Stimulated activated CD4-positive, alpha-beta T cell treated with anti-CD3 and anti-CD28 coated beads, TNF-alpha, amount 100 ng/mL, for 24 hours (primary cell): ENCODE data around the gene DCXR.
A peak's percentile ranks its signal among the peaks of the same experiment; 100 is the strongest.

Experiments
- DNase-seq, 3 experiments: peaks; one replicate each; pipeline ENCODE4 v3.0.0-alpha.2; 2020; ENCODE audit warnings: low read depth in 3 of 3

Gene DCXR

DNA sequence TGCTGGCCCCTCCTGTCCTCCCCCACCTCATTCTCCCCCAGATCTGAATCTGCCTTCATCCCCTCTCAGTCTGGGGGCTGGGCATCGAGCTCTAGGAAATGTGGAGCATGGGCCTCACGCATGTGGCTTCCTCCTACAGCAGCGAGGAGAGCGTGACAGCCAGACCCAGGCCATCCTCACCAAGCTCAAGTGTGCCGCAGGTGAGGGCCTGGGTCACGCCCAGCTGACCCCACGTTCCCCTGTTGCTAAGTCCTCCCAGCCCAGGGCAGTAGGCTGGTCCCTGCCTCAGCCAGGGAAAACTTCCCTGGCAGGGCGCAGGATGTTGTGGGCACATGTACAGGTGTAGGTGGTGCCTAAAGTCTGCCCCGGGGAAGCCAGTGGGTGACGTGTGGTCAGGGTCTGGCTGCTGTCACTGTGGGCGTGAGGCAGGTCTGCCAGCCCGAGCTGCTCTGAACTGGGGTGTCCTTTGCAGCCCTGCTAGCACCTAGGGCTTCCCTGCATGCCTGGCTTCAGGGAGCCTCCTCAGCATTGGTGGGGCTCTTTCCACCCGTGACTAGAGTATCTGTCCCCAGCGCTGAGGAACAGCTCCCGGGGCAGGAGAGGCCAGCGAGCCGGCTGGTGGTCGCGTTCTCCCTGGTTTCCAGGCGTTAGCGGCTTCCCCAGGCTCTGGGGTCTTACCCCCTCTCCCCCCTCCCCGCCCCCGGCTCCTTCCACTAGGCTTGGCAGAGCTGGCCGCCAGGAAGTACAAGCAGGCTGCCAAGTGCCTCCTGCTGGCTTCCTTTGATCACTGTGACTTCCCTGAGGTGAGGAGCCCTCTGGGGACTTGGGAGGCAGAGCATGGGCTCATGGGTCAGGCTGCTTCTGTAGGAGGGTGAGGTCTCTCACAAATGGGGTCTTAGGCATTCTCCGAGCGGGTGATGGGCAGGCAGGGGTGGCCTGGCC, 17.8 kb upstream of the DCXR start:
- no peak for DNase-seq

DNA sequence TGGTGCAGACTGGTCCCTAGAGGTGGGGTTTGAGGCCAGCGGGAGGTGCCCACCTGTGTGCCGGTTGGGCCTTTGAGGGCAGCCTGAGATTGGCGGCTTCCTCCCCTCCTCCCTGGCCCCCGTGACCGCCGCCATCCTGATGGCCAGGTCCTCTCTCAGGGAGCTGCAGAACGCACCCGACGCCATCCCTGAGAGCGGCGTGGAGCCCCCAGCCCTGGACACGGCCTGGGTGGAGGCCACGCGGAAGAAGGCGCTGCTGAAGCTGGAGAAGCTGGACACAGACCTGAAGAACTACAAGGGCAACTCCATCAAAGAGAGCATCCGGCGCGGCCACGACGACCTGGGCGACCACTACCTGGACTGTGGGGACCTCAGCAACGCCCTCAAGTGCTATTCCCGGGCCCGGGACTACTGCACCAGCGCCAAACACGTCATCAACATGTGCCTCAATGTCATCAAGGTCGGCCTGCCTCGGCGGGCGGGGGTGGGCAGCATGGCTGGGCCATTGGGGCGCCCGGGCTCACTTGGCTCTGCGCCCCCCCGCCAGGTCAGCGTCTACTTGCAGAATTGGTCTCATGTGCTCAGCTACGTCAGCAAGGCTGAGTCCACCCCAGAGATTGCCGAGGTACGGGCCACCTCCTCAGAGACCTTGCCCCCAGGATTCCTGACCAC, 17.0 kb upstream of the DCXR start:
- DNase-seq: no peak

DNA sequence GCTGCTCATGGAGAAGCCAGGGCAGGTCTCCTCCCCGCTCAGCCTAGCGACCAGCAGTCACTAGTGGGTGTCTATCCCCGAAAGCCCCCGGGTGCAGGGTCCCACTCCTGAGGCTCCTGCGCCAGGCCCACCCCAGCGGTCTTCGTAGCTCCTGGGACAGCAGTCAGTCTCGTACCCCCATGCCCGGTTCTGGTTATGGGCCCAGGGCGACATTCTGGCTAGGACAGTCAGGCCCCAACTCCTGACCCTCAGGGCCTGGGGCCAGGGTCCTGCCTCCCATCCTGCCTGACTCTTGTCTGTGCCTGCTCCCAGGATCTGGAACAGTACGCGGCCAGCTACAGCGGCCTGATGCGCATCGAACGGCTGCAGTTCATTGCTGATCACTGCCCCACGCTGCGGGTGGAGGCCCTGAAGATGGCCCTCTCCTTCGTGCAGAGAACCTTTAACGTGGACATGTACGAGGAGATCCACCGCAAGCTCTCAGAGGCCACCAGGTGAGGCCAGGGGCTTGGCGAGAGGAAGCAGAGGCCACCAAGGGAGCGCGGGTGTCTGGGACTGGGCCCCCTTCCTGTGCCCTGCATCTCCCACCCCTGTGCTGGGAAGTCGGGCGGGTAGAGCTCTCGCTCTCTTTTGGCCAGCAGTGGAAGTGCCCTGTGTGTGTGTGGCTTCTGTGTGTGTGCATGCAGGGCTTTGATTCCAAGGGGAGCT, 16.2 kb upstream of the DCXR start:
- DNase-seq: no peak

DNA sequence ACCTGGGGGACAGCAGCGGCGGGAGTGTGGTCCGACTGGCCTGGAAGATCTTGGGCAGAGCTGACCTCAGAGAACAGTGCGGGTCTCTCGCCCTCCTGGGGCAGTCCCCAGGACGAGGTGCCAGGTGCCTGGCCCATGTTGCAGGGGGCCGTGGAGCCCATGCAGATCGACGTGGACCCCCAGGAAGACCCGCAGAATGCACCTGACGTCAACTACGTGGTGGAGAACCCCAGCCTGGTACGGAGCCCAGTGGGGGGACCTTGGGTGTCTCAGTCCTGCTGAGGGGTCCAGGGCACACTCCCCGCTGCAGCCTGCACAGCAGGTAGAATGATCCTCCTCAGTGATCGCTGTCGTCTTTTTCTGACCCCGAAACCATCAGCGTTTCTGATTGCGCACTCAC, 15.6 kb upstream of the DCXR start:
- DNase-seq: no peak

DNA sequence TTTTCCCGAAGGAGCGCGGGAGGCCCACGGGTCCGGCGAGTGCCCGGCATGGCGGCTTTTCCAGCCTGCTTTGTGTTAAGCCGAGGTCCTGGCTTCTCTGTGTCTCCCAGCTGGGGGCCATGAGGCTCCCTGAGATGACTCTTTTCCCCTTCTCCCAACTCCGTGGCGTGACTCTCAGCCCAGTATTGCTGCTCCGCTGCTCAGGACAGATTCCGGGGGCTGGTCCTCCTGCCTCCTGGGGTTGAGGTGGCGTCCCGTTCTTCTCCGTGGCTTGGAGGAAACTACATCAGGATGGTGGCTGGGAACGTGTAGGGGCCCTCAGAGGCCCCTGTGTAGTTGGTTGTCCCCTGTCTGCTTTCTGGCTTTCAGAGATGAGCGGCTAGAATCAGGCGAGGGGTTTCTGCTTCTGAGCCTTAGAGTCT, 15.2 kb upstream of the DCXR start:
- no peak for DNase-seq

DNA sequence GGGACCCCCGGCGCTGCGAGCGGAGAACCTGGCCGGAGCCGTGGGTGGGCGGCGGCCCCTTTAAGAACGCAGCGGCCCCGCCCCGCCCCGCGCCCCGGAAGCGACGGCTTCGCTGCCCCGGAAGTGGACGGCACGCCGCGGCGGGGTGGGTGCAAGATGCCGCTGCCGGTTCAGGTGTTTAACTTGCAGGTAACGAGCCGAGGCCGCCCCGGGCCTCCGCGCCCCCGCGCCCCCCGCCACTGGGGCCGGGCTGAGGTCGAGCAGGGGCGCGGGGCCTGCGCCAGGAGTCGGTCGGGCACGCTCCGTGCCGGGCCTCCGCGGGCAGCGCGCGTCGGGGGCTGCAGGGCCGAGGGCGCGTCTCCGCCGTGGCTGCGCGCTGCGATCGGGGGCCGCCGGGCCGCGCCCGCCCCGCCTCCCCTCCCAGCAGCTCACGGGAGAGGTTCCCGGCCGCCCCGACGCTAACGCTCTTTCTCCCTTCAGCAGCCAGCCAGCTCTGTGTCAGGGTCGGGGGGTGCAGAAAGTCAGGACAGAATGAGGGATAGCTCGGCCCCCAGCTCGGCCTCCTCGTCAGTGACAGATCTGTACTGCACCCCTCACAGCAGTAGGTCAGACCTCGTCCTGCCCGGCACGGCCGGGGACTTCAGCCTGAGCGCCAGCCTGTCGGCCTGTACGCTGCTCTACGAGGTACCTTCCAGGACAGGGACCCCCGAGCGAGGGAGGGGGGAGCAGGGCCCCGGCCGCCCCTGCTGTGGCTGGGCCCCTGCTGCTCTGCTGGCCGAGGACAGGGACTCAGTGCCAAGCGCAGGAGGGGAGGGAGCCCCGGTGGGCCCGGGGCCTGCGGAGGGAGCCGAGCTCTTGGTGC, 14.5 kb upstream of the DCXR start, which contains the start of the genes GPS1 and RFNG:
Gene GPS1, plus strand, starts transcription at position 123 of the 862 bp plus-strand sequence. Its CDS starts 34 bp downstream, at position 157.
Gene RFNG, minus strand, starts transcription at position 36 of the 862 bp plus-strand sequence. CDS start 45 bp downstream, outside the sequence.
- DNase-seq: peak; percentile 72 to 85 (median 72)

DNA sequence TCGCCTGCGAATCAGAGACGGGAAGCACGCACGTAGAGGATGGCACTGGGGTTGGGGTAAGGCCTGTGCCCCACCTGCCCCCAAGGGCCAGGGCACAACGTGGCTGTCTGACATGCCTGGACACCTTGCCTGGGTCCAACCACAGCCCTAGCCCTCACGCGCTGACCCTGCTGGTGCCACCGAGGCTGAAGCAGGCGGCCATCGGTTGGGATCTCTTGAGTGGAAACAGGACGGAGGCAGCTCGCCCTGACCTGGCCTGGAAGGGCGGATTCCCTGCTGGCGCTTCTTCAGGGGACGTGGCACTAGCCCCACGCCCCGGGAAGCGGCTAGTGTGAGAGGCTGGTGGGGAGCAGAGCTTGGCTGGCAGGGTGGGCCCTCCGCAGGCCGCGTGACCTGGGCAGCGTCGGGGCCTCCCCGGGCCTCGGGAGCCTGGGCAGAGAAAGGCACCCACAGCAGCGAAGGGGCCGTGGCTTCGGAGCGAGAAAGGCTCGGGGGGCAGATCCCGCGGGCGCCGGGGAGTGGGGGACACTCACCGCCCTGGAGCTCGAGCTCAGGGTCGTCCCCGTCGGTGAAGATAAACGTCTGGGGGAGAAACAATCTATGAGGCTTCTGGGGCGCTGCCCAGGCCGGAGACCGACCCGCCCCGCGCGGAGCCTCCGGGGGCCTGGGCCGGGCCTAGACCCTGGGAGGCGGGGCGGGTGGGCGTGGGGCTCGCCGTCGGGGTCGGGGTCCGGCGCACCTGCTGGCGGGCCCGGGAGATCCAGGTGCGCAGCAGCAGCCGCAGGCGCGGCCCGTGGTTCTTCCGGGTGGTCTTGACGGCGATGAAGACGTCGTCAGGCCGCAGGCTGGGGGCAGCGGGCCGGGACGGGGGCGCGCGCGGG, 13.5 kb upstream of the DCXR start:
- DNase-seq: no peak

DNA sequence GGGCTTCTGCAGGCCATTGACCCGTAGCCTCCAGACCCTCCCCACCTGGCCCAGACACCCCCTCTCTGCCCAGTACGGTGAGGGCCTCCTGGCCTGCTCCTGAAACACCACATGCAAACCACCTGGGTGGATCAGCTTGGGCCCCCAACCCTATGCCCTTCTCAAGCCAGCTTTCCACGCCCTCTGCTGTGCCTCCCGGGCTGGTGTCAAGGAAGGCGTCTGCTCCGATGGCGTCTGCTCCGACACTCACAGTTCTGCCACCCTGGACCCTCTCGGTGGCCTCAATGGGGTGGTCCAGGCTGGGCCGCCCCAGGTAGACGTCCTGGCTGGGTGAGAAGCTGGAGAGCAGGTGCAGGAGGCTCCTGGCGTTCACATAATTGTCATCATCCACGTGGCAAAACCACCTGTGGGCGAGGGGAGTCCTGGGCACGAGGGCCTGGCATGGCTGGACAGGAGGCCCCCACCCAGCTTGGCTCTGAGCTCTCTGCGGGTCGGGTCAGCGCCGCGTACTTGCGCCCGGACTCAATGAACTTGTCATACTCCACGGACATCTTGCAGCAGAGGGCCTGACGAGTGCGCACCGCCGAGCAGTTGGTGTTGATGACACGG, 12.8 kb upstream of the DCXR start:
- DNase-seq: no peak

DNA sequence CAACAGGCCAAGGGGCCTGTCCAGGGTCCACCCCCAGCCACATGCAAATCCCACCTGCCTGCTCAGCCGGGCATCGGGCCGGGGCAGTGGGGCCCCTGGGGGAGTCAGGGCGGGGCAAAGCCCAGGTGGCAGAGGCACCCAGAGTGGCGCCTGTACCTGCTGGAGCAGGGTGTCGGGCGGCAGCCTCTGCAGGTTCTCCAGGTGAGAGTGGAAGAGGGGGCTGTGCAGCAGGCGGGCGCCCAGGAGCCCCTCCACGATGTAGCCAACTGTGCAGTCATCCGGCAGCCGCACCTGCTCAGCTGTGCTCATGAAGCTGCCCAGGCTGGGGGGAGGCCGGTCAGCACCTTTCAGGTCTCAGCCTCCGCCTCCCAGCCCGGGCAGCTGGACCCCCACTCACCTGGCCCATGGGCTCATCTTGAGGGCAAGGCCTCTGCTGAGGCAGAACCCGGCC, 12.0 kb upstream of the DCXR start:
- DNase-seq: no peak

DNA sequence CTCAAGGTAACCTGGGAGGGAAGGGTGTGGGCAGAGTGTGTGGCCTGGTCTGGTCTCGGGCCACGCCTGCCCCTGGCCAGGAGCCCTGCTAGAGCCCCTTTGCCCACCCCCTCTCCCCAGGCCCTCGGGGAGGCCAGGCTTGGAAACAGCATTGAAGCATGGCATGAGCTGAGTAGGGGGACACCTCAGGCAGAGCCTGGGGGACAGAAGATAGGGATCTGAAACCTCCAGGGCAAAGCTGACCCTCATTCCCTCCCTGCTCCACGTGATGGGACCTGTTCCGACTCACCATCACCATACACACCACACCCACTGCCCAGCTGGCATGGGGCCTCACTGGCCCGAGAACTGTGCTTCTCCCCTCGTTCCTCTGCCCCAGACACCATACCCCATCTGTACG, 11.6 kb upstream of the DCXR start:
- no peak for DNase-seq

DNA sequence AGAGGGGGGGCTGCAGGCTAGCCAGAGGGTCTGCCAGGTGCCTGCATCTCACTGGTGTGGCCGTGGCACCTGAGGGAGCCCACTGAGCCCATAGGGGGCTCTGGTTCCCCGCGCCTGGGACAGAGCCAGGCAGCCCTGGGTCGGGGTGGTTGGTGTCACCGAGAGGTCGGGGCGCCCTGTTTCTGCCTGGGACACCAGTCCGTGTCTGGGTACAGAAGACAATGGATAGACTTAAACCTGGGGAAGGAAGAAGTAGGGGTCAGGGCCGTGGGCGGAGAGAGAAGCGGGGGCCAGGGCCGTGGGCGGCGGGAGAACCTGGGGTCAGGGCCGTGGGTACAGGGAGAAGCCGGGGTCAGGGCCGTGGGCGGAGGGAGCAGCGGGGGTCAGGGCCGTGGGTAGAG, 11.1 kb upstream of the DCXR start:
- DNase-seq: no peak

DNA sequence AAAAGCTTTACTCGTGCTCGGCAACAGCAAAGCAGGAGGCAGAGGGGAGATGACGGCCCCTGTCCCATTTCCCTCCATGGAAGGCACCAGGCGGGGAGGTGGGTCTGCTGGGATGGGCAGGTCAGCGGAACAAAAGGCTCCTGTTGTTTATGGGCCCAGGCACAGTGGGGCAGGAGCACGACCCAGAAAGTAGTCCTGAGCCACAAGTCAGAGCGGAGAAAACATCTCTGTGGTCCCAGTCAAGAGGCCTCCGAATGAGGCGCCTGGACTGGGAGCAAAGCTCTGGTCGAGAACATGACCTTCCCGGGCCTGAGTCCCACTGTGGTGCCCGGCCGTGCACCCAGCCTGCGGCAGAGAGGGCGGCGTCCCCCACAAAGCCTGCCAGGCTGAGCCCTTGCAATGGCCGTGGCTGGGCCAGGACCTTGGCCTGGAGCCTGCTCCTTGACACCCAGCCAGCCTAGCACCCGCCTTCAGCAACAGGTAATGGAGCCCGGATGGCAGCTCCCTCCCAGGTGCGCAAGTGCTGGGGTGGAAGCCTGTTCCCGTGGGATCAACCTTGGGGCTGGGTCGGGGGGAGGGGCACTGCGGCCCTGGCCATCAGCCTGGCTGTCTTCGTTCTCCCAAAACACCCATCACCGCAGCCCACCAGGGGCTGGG, 10.5 kb upstream of the DCXR start:
- no peak for DNase-seq

DNA sequence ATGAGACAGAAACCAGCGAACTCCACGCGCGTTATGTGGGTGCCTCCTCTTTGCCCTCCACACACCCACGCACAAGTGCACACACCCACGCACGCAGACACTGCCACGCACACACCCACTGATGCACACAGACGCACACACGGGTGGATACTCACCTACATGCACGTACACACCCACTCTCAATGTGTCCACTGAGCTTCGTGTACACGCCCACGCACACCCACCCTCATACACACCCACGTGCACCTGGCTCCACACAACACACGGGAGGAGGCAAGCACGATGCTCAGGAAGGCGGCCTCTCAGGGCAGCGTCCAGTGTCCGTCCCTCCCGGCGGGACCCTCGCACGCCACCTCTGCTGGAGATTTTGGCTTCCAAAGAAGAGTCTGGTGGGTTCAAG, 9.9 kb upstream of the DCXR start:
- no peak for DNase-seq

DNA sequence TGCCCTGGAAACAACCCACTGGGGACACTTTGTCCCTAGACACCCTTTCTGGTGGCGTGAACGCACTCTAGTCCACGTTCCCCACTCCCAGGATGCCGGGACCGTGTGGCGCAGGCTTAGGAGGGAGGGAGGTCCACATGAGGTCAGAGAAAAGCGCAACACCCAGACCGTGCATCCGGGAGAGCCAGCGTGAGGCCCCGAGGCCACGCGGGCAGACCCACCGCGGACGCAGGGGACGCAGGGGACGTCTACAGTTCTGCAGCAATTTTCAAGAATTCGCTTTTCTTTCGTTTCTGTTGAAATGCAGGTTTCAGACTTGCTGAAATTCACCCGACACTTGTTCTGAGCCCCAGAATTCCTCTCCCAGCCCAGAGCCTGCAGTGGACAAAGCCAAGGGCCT, 9.4 kb upstream of the DCXR start:
- no peak for DNase-seq

DNA sequence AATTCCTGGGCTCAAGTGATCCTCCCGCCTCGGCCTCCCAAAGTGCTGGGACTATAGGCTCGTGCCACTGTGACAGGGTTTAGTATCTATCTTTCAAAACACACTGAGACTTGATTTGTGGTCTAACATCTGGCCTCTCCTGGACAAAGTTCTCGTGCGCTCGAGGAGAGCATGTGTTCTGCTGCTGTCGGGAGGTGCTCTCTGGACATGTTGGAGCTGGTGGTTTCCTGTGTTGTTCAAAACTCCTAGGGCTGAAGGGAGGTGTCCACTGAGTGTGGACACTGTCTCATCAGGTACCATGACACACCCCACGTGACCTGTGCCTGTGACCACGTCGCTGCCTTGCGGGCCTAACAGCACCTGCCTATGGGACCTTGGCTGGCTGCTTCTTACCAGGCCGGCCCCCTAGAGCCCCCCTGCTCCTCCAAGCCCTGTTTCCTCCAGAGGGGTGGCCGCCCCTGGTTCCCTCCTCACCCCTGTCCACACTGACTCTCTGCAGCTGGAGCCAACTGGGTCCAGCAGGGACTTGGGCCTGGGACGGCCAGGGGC, 8.5 kb upstream of the DCXR start:
- no peak for DNase-seq

DNA sequence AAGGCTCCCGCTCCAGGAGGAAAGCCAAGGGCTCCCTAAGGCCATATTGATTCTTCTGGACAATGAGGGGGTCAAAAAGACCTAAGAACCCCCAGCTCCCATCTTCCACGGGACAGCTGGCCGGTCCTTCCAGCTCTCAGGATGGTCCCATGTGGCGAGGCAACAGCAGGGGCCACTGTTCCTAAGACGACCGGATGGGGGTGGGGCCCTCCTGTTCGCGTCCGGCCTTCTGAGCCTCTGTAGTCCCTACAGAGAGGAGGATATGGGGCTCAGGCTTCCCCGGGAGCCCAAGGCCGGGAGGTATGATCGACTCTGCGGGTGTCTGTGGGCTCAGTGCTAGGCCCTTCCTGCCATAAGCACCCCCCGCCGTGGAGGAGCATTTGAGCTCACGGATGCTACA, 6.0 kb upstream of the DCXR start:
- DNase-seq: no peak

DNA sequence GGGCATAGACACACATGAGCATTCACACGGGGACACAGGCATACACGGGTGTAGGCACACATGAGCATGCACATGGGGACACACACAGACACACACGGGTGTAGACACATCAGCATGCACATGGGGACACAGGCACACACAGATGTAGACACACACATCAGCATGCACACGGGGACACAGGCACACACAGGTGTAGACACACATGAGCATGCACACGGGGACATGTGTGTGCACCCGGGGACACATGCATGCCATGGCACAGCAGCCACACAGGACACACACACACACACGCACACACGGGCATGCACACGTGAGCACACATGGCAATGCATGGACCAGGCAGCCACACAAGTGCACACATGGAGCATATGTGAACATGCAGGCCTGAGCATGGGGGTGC, 5.2 kb upstream of the DCXR start:
- DNase-seq: no peak

DNA sequence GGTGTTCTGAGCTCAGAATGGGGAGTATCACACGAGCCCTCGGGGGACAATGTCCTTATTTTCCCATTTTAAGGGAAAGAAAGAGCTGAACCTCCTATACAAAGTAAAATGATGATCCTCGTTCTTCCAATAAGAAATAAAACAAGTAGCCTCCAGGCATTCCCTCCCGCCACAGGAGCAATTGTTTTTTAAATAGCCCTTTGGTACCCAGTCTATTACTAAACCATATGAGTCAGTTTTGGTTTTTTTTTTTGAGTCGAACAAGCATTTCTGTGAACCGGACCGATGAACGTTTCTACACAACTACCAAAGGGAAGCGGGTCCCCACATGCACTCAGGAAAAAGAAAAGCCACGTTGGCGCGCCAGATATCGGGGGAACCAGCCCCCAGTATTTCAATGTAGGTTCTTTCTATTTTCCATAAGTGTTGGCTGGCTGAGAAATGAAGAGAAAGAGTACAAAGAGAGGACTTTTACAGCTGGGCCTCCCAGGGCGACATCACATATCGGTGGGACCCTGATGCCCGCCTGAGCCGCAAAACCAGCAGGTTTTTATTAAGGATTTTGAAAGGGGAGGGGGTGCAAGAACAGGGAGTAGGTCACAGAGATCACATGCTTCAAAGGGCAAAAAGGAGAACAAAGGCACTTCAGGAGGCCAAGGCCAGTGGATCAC, 3.8 kb upstream of the DCXR start:
- DNase-seq: no peak
